Measurements from ENCODE around the gene CHPF2. TPM values are rescaled to one million over a fixed set of nuclear protein-coding genes. Genes with fewer than 3 reads are reported as not detected.

The CHPF2 gene
- polyA plus RNA-seq, 10 donors = 16.6 to 29.8 (median 22.4) TPM

- no peak for DNase-seq
Observed at GRCh38 chr7:151283302-151283701, 51.0 kb downstream of the CHPF2 start.

- no peak for DNase-seq
Observed at GRCh38 chr7:151286148-151286547, 53.9 kb downstream of the CHPF2 start.

Other genes starting within 250 kb of the CHPF2 start
- gene NOS3, start 241.5 kb upstream of the CHPF2 start, polyA plus RNA-seq (ENCODE audit: insufficient read length in 10 of 10) = 1 to 10 TPM; 4.1 to 9.4 (median 6.6) TPM
- 1 to 10 TPM in 6 of 10 donors, under 1 TPM in 4; 0.45 to 2.0 (median 1.1) TPM for gene ATG9B, start 208.0 kb upstream of the CHPF2 start, polyA plus RNA-seq (ENCODE audit: insufficient read length in 10 of 10)
- 10 to 100 TPM; 12.9 to 34.9 (median 17.6) TPM for gene ABCB8, start 204.0 kb upstream of the CHPF2 start, polyA plus RNA-seq (ENCODE audit: insufficient read length in 10 of 10)
- gene ASIC3, start 184.0 kb upstream of the CHPF2 start, polyA plus RNA-seq (ENCODE audit: insufficient read length in 10 of 10) = 1 to 10 TPM; 2.1 to 6.4 (median 4.3) TPM
- gene CDK5, start 174.6 kb upstream of the CHPF2 start, polyA plus RNA-seq (ENCODE audit: insufficient read length in 10 of 10) = 10 to 100 TPM in 4 of 10 donors, 1 to 10 TPM in 6; 5.4 to 11.2 (median 9.4) TPM
- gene SLC4A2, start 172.9 kb upstream of the CHPF2 start, polyA plus RNA-seq (ENCODE audit: insufficient read length in 10 of 10) = 10 to 100 TPM; 43.2 to 57.6 (median 53.7) TPM
- 10 to 100 TPM; 45.2 to 83.3 (median 64.0) TPM for gene FASTK, start 151.7 kb upstream of the CHPF2 start, polyA plus RNA-seq (ENCODE audit: insufficient read length in 10 of 10)
- gene TMUB1, start 149.0 kb upstream of the CHPF2 start, polyA plus RNA-seq (ENCODE audit: insufficient read length in 10 of 10) = 10 to 100 TPM; 25.3 to 43.1 (median 29.8) TPM
- 10 to 100 TPM; 53.5 to 84.1 (median 67.8) TPM for gene AGAP3, start 146.0 kb upstream of the CHPF2 start, polyA plus RNA-seq (ENCODE audit: insufficient read length in 10 of 10)
- gene GBX1, start 64.8 kb upstream of the CHPF2 start, polyA plus RNA-seq (ENCODE audit: insufficient read length in 10 of 10) = 1 to 10 TPM in 6 of 10 donors, under 1 TPM in 4; 0.66 to 3.3 (median 1.3) TPM
- 1 to 10 TPM; 1.0 to 4.5 (median 3.0) TPM for gene ASB10, start 45.2 kb upstream of the CHPF2 start, polyA plus RNA-seq (ENCODE audit: insufficient read length in 10 of 10)
- not detected for gene H2BK1, start 22.0 kb upstream of the CHPF2 start, polyA plus RNA-seq (ENCODE audit: insufficient read length in 10 of 10)
- gene ABCF2, start 5.3 kb upstream of the CHPF2 start, polyA plus RNA-seq (ENCODE audit: insufficient read length in 10 of 10) = 10 to 100 TPM; 13.2 to 23.8 (median 18.1) TPM
- 100 to 1,000 TPM in 9 of 10 donors, 10 to 100 TPM in 1; 96.8 to 165 (median 135) TPM for gene SMARCD3, start 16.2 kb downstream of the CHPF2 start, polyA plus RNA-seq (ENCODE audit: insufficient read length in 10 of 10)
- 10 to 100 TPM; 31.2 to 40.8 (median 35.3) TPM for gene NUB1, start 109.3 kb downstream of the CHPF2 start, polyA plus RNA-seq (ENCODE audit: insufficient read length in 10 of 10)
- 1 to 10 TPM; 1.7 to 7.5 (median 4.6) TPM for gene WDR86, start 177.6 kb downstream of the CHPF2 start, polyA plus RNA-seq (ENCODE audit: insufficient read length in 10 of 10)
- gene CRYGN, start 207.7 kb downstream of the CHPF2 start, polyA plus RNA-seq (ENCODE audit: insufficient read length in 10 of 10) = under 1 TPM in 7 of 10 donors, not detected in 3; 0.09 to 0.41 (median 0.30) TPM